Measurements from ENCODE around the gene CYP4F2. TPM values are rescaled to one million over a fixed set of nuclear protein-coding genes. Genes with fewer than 3 reads are reported as not detected.

Gene CYP4F2
- total and polyA plus RNA-seq, 9 of the 15 experiments (the other 6 are each of a cell fraction or from before 2014, with no cell fraction given) = 0.10 to 0.56 (median 0.32) TPM; not detected in 2

- TF ChIP-seq VEZF1 (CRISPR knock-in tag; IDR thresholded peaks at IDR 0.05) = peak; percentile 83
- TF ChIP-seq ZNF143 (CRISPR knock-in tag; IDR thresholded peaks at IDR 0.05) = peak; percentile 58; the same call in 1 of the 2 replicates
- TF ChIP-seq SMARCA4 (IDR thresholded peaks at IDR 0.05) = peak; percentile 34; the same call in 1 of the 2 replicates
- no peak for TF ChIP-seq FOXK1 (CRISPR knock-in tag; IDR thresholded peaks at IDR 0.05; ENCODE audit: borderline replicate concordance)
- TF ChIP-seq MAZ (CRISPR knock-in tag; conservative IDR thresholded peaks at IDR 0.05 in 1 of 2, IDR thresholded peaks at IDR 0.05 in 1 of 2) = peak in 1 of 2 experiments; percentile 75; a peak in 2 of 4 replicates
- TF ChIP-seq EP300 (IDR thresholded peaks at IDR 0.05; ENCODE audit: low read length) = no peak; the same call in 1 of the 2 replicates
- 0 out of 2 replicates have a peak, but pooled peaks have one; percentile 73 for TF ChIP-seq ZNF766 (CRISPR knock-in tag; conservative IDR thresholded peaks at IDR 0.05)
- peak; percentile 40 for TF ChIP-seq JUND (IDR thresholded peaks at IDR 0.05; ENCODE audit: borderline replicate concordance, low read depth, low read length)
- TF ChIP-seq JUND (tag; IDR thresholded peaks at IDR 0.05; ENCODE audit: borderline replicate concordance, low read depth, low read length) = no peak
- TF ChIP-seq ATF4 (CRISPR knock-in tag; IDR thresholded peaks at IDR 0.05) = peak; percentile 58; the same call in 1 of the 2 replicates
- TF ChIP-seq HMG20A (CRISPR knock-in tag; conservative IDR thresholded peaks at IDR 0.05) = no peak
- TF ChIP-seq ETV5 (CRISPR knock-in tag; IDR thresholded peaks at IDR 0.05; ENCODE audit: low read depth) = 0 out of 2 replicates have a peak, but pooled peaks have one; percentile 33
- TF ChIP-seq POLR2G (IDR thresholded peaks at IDR 0.05; ENCODE audit: low read depth, low read length) = 0 out of 2 replicates have a peak, but pooled peaks have one; percentile 13
- TF ChIP-seq ZBTB12 (CRISPR knock-in tag; IDR thresholded peaks at IDR 0.05) = no peak
- TF ChIP-seq AFF1 (IDR thresholded peaks at IDR 0.05; ENCODE audit: low read depth in 1 of 2, partially characterized antibody in 2 of 2) = peak; percentile 32 to 36
- no peak for TF ChIP-seq EGR1 (conservative IDR thresholded peaks at IDR 0.05)
- TF ChIP-seq EP400 (IDR thresholded peaks at IDR 0.05) = peak; percentile 53; the same call in 1 of the 2 replicates
- peak; percentile 85 for TF ChIP-seq ATF3 (IDR thresholded peaks at IDR 0.05)
- no peak for TF ChIP-seq ATF3 (CRISPR knock-in tag; conservative IDR thresholded peaks at IDR 0.05)
Observed at GRCh38 chr19:15828121-15828610, 69.7 kb downstream of the CYP4F2 start (continued).

Measured in K562 (cell line).